Activated CD4-positive, CD25-positive, alpha-beta regulatory T cell treated with anti-CD3 and anti-CD28 coated beads, Interleukin-2, amount 50 U/mL, for 72 hours (primary cell): ENCODE results near the gene LDLRAP1.

Experiments used
- DNase-seq: peaks from one replicate; pipeline ENCODE4 v3.0.0; 2021

The LDLRAP1 gene

DNA sequence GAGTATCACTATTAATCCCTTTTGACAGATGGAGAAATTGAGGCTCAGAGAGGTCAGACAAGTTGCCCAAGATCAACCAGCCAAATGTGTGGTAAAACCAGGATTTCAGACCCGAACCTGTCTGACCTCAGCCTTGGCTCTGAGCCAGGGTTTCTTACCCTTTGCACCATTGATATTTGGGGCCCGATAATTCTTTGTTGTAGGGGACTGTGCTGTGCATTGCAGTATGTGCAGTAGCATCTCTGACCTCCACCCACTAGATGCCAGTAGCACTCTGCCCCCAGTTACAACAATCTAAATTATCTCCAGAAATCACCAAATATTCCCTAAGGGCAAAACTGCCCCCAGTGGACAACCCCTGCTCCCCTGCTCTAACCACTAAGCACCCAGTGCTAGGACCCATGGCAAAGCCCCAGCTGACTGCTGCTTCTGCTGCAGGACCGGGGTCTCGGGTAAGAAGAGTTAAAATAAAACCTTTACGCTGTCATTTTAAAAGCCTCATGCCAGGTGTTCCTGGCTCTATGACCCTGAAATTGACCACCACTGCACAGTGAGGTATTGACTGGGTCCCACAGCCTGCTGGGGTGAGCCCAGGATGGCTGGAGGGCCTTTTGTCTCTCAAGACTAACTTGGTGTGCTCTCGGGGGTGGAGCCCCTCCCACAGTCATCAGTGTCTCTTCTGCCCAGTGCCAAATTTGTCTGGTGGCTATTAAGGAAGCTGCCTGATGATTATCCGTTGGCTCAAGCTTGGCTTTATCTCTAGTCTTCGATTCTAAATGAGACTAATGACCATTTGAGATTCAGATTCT, 67.6 kb downstream of the LDLRAP1 start:
- no peak for DNase-seq

GRCh38 chr1:25611843-25612242, 68.4 kb downstream of the LDLRAP1 start:
- no peak for DNase-seq

- no peak for DNase-seq
Observed at GRCh38 chr1:25612421-25612820, 69.0 kb downstream of the LDLRAP1 start.

DNA sequence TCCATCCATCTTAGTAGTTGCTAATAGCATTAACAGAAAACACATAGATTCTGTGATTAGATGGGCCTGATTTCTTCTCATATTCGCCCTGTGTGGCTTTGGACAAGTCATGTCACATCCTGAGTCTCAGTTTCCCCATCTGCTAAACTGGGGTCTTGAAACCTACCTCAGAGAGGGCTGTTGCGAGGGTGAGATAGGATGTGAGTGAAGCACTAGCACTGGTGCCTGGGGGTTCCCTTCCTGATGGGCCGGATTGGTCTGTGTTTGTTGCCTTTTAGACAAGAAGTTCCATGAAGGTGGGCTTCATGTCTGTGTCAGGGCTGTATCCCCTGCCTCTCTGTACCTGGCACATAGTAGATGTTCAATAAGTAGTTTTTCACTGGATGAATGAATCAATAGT, 69.7 kb downstream of the LDLRAP1 start:
- DNase-seq, result no peak

DNA sequence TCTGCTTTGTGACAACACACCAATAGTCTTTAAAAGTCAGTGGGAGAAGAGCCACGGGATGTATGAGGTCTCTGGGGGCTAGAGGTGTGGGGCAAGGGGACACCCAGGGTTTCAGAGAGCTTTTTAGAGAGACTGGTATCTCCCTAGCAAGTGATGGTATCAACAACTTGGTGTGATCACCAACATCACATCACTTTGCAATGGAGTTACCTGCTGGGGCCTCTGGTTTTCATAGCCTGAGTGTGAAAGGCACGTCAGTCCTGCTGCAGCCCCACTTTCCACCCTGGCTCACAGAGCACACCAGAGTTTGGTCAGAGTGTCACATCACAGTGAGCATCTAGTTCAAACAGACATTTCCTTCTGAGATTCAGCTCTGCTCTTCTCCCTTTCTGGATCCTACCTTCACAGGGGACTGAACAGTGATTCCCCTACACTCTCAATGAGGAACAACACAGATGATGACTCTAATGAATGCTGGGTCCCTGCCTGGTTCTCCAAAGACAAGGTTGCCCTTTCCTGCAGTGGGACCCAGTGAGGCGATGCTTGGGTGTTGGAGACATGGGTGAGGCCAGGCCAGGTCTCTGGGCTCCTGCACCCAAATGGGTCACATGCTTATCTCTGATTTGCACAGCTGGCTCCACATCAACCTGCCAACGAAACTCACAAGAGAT, 71.2 kb downstream of the LDLRAP1 start:
- DNase-seq, result no peak

GRCh38 chr1:25615172-25615541, 71.8 kb downstream of the LDLRAP1 start:
- no peak for DNase-seq

- DNase-seq, result no peak
Observed at GRCh38 chr1:25615563-25616094, 72.2 kb downstream of the LDLRAP1 start.

- peak; percentile 83 for DNase-seq
Observed at GRCh38 chr1:25616095-25616986, 72.9 kb downstream of the LDLRAP1 start, which contains the start of gene MAN1C1. TSS of gene MAN1C1 (plus strand) at chr1:25616791. CDS start at chr1:25617798, 1,007 bp downstream.

DNA sequence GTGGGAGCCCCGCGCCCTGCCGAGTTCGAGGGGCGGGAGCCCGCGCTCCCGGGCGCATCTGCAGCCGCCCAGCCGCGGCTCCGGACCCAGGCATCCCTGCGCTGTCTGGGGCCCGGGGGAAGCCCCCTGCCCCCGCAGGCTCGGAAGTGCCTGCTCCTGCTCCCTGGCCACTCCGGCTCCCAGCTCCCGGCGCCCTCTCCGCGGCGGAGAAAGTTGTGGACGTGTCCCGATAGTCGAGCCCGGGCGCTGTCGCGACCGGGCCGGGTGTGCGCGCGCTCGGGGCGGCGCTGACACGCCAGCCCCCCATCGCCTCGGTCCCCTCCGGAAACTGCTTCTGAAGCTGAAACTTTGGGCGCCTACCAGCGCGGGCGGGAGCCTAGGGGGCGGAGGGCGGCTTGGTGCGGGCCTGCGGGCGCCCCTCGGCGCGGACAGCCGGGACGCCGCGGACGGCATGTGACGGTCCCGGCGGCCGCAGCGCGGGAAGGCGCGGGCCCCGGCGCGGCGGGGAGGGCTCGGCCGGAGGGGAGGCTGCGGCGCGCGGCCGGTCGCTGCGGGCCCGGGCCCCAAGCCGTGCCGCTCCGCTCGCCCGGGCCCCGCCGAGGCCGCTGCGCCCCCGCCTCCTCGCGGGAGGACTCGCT, 73.7 kb downstream of the LDLRAP1 start:
- DNase-seq, result no peak

GRCh38 chr1:25617625-25618432, 74.4 kb downstream of the LDLRAP1 start:
- DNase-seq, result no peak

DNA sequence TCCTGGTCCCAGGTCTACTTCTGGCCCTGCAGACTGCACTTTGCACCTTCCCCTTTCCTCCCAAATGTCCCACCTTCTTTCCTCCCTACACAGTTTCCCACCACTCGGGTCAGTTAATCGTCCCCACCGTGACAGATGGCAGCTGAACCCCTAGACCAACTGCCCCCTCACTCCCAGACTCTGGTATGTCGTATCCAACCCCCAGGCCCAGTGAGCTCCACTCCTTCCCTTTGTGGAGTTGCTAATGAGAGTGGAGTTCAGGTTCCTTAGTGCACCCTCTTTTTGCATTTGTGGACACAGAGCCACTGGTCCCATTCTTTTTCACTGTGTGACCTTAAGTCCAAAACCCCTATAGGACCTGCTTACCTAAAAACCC, 75.0 kb downstream of the LDLRAP1 start:
- DNase-seq, result no peak
